Activated CD8-positive, alpha-beta T cell treated with anti-CD3 and anti-CD28 coated beads for 36 hours (primary cell): ENCODE measurements around the gene SPAG16. TPM values are rescaled to one million over a fixed set of nuclear protein-coding genes. Genes with fewer than 3 reads are reported as not detected.

Experiments used
- ATAC-seq: fragments of 200-7000 bp; cut with Tn5 transposase; one replicate; pipeline ENCODE4 v1.10.0; 2021; ENCODE audit warnings: mild to moderate bottlenecking, moderate library complexity
- CTCF ChIA-PET: fragments of 350-600 bp; sonication (Branson Sonifier 250); formaldehyde crosslinking; loops from one replicate; lab custom pipeline; 2021; ENCODE audit warnings: antibody characterized with exemption; lab: Charles Lee
- POLR2A ChIA-PET: fragments of 350-600 bp; sonication (Branson Sonifier 250); formaldehyde crosslinking; loops from one replicate; lab custom pipeline; 2021; ENCODE audit warnings: antibody characterized with exemption; lab: Charles Lee
- DNase-seq: peaks from one replicate; pipeline ENCODE4 v3.0.0-alpha.2; 2020
- H3K27ac Mint-ChIP-seq: one replicate; pipeline ENCODE4 v1.8.0; 2021; ENCODE audit warnings: mild to moderate bottlenecking, mixed read lengths
- H3K27me3 Mint-ChIP-seq: one replicate; pipeline ENCODE4 v1.8.0; 2021; ENCODE audit warnings: mixed read lengths
- H3K36me3 Mint-ChIP-seq: one replicate; pipeline ENCODE4 v1.8.0; 2021; ENCODE audit warnings: low read depth, mixed read lengths
- H3K4me1 Mint-ChIP-seq: one replicate; pipeline ENCODE4 v1.8.0; 2021; ENCODE audit warnings: low read depth, mixed read lengths
- H3K4me3 Mint-ChIP-seq: one replicate; pipeline ENCODE4 v1.8.0; 2021; ENCODE audit warnings: mild to moderate bottlenecking, moderate library complexity, mixed read lengths
- H3K9me3 Mint-ChIP-seq: one replicate; pipeline ENCODE4 v1.8.0; 2021; ENCODE audit warnings: mixed read lengths
- CTCF ChIP-seq: fragments of 200-600 bp; IDR thresholded peaks from one replicate; pipeline ENCODE4 v1.8.0; 2022; ENCODE audit warnings: antibody characterized with exemption, mild to moderate bottlenecking
- intact Hi-C: fragments of 100-400 bp; cut with micrococcal nuclease; formaldehyde crosslinking; loops from one replicate; pipeline ENCODE4 v1.10.0; 2022
- total RNA-seq, 2 experiments: library from RNA; stranded (reverse); gene quantifications; one replicate each; pipeline ENCODE4 v1.2.3, GENCODE V29; 2021

The SPAG16 gene
- total RNA-seq, 2 experiments from 2014 or later: 9.4 to 11.7 TPM

GRCh38 chr2:213868526-213868925 is 584.3 kb downstream of the SPAG16 start:
- Mint-ChIP-seq H3K27me3 (no peaks in the 10 kb centered on the region), H3K36me3 (no peaks in the 10 kb centered on the region), H3K4me3 (no peak overlapping the region), H3K27ac (no peak overlapping the region), H3K4me1 (no peaks in the 10 kb centered on the region), H3K9me3 (peaks cover 2% of the 10 kb centered on the region)
- TF ChIP-seq CTCF: no peak
- ATAC-seq (no peak), DNase-seq (no peak)
- ChIA-PET POLR2A (no interaction called here), CTCF (no interaction called here)
- intact Hi-C loops: no loop called here

- Mint-ChIP-seq H3K4me3 (no peak overlapping the region), H3K36me3 (no peaks in the 10 kb centered on the region), H3K27me3 (peaks cover 1% of the 10 kb centered on the region), H3K4me1 (no peaks in the 10 kb centered on the region), H3K27ac (no peak overlapping the region), H3K9me3 (no peaks in the 10 kb centered on the region)
- POLR2A ChIA-PET: no interaction called here
- DNase-seq (no peak), ATAC-seq (no peak)
- no peak for TF ChIP-seq CTCF
- intact Hi-C loops: no loop called here
- CTCF ChIA-PET: no interaction called here
Observed at GRCh38 chr2:213885485-213885884, 601.2 kb downstream of the SPAG16 start.

- intact Hi-C loops: no loop called here
- CTCF ChIA-PET: no interaction called here
Observed at GRCh38 chr2:213914510-213914909, 630.2 kb downstream of the SPAG16 start.

GRCh38 chr2:213920014-213920413 is 635.8 kb downstream of the SPAG16 start:
- no peaks in the 10 kb centered on the region for H3K27me3 Mint-ChIP-seq
- H3K4me3 Mint-ChIP-seq: no peak overlapping the region
- POLR2A ChIA-PET: no interaction called here
- TF ChIP-seq CTCF: no peak
- no peaks in the 10 kb centered on the region for H3K36me3 Mint-ChIP-seq
- no peak overlapping the region for H3K27ac Mint-ChIP-seq
- no peak for ATAC-seq
- H3K4me1 Mint-ChIP-seq: no peaks in the 10 kb centered on the region
- peaks cover 21% of the 10 kb centered on the region for H3K9me3 Mint-ChIP-seq
- CTCF ChIA-PET: no interaction called here
- DNase-seq: no peak
- intact Hi-C loops: no loop called here

More at GRCh38 chr2:213914510-213914909, 630.2 kb downstream of the SPAG16 start:
- Mint-ChIP-seq H3K4me3 (no peak overlapping the region), H3K4me1 (no peaks in the 10 kb centered on the region), H3K9me3 (peaks cover 4% of the 10 kb centered on the region), H3K36me3 (no peaks in the 10 kb centered on the region), H3K27me3 (no peaks in the 10 kb centered on the region), H3K27ac (no peak overlapping the region)
- no peak for TF ChIP-seq CTCF
- POLR2A ChIA-PET: no interaction called here
- no peak for DNase-seq
- ATAC-seq: no peak

- no peak for ATAC-seq
- no peak for DNase-seq
- no peak overlapping the region for H3K27ac Mint-ChIP-seq
- H3K4me3 Mint-ChIP-seq: no peak overlapping the region
- ChIA-PET POLR2A (no interaction called here), CTCF (no interaction called here)
- no peak for TF ChIP-seq CTCF
- no peaks in the 10 kb centered on the region for H3K4me1 Mint-ChIP-seq
- no peaks in the 10 kb centered on the region for H3K36me3 Mint-ChIP-seq
- intact Hi-C loops: no loop called here
- H3K27me3 Mint-ChIP-seq: peaks cover 2% of the 10 kb centered on the region
- peaks cover 18% of the 10 kb centered on the region for H3K9me3 Mint-ChIP-seq
Observed at GRCh38 chr2:213923543-213923942, 639.3 kb downstream of the SPAG16 start.
